IPS DF 19.7 (cell line): ENCODE measurements around the gene IL1RN.

Source experiments
- DNase-seq: peaks from one replicate; pipeline ENCODE4 v3.0.0-alpha.2; 2013; ENCODE audit warnings: low read depth, low spot score

The IL1RN gene

DNA sequence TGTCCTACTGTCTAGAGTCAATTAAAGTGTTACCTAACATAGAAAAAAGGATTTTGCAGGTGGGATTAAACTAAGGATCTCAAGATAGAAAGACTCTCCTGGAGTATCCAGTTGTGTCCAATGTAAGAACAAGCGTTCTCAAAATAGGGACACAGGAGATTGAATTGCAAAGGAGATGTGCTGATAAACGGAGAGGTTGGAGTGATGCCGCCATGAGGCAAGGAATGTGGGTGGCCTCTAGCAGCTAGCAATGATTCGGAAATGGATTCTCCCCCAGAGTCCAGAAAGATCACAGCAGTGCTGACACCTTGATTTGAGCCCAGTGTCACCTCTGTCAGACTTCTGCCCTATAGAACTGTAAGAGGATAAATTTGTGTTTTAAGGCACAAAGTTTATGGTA, 24.1 kb upstream of the IL1RN start:
- DNase-seq, result no peak

DNA sequence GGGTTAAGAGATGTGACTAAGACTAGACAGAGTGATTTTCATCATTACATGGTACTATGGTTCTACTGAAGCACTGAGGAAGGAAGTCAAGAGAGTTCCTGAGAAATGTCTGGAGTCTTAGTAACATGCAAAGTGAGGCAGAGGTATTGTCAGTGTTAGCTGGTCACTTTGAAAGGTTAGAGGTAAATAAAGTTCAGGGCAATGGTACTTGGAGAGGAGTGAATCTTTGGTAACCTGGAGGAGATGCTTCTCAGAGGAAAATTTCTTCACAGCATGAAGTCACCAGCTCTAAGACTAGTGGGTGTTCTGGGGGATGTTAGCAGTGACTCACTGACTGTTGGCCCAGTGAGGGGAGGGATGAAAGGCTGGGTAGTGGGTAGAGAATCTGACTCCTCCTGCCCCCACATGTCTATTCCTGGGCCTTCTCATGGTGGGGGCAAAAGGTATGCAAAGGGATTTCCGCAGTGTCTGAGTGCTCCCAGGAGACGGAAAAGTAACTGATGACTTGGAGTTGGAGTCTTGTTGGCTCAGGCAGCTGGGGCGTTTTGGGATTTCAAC, 23.3 kb upstream of the IL1RN start:
- DNase-seq, result no peak

DNA sequence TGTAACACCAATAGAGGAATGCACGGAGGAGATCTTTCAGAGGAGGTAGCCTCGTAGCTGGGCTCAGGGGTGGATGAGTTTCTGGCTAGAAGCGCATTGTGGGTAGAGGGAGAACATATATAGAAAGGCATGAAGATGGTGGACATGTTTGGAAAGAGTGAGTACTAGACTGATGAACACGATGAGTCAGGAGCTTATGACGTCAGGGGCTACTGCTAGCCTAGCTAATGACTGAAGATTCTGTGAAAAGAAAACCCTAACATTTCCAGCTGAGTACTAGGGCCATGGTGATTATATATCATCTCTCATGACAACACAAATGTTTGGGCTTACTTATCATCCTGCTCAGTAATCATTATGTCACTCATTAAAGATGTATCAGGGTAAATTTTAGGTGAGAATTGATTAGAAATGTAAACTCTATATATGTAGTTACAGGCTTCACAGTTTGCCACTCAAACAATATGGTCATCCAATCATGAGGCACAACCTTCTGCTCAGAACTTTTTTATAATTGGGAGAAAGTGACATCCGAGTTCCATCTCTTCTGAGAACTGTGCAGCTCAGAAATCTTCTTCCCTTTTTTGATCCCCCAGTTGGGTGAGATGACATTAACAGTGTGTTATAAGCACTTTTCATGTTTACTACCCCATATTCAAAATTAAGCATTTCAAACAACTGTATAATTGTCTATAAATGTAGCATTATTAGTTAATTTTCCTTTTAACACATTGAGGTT, 22.2 kb upstream of the IL1RN start:
- DNase-seq, result no peak

DNA sequence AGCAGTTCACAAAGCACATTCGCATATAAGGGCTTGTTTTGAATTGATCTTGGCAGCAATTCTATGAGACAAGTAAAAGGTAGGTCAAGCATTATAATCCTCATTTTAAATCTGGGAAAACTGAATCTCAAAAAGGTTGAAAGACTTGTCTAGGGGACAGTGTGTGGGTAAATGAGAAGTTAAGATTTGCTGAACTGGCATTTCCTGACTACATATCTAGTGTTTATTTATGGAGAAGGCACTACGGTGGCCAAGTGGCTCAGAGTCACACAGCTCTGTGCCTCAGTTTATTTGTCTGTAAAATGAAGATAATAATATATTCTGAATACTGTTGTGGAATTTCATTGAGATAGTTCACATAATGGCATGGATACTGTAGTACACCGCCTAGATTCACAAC, 16.3 kb upstream of the IL1RN start:
- DNase-seq, result no peak

DNA sequence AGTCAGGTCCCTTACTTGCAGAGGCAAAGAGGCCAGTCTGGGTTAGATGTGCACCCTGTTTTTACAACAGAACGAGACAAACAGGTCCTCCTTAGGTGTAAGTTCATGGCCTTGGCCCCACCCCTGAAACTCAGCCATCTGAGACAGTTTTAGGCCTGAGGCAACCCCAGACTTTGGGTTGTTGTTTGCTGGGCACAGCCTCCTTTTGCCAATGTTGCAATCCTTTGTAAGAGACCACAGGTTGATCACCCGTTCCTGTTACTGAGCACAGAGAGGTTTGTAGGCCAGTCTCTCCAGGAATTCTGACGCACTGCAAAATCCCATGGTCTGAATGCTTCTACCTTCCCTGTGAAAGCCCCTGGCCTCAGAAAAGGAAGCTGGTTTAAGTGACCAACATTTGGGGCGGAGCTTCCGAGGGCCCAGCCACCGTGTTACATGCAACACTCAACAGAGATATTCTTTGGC, 15.5 kb upstream of the IL1RN start:
- no peak for DNase-seq

DNA sequence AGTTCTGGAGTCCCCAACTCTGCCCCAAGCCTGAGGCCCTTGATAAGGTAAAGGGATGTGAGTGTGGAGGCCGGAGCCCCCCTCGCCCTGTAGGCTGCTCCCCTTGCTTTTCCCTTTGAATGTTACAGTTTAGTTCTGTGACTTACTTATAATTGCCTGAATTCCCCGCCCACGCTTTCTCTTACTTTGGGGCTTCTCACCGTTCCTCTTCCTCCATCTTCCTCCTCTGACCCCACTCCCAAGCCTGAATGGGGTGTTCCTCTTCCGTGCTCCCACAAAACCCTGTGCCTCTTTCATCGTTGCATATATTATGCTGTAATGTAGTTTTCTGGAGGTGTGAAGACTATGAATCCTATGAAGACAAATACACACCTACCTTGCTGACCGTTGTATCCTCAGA, 15.0 kb upstream of the IL1RN start:
- no peak for DNase-seq

DNA sequence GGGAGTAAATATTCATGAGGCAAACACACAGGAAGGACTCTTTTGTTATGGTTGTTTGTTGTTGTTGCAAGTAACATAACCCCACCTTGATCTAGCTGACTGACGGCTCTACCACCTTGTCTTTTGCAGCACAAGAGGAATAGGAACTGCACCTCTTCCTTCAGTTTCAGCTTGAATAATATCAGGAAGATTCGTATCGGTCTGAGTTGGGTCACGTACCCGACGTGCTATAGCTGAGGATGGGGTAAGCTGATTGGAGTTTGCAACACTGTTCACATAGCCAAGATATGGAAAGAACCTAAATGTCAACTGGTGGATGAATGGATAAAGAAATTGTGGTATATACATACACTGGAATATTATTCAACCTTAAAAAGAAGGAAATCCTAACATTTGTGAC, 14.5 kb upstream of the IL1RN start:
- DNase-seq, result no peak

DNA sequence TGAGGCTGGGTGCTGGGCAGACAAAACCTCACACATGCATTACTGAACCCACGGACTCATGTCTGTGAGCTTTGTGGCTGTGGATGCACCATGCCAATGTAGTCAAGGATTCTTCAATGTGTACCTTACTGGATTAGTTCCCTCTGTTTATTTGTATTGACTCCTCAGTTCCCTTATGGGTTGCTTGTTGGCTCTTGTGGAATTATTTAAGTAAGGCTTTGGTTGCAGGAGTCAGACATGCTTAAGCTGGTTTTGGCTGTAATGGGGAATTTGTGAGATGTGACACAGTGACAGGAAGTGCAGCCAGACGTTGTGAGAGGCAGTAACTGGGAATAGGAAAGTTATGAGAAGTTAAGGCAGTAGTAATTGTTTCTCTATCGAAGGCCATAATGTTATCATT, 13.6 kb upstream of the IL1RN start:
- no peak for DNase-seq

DNA sequence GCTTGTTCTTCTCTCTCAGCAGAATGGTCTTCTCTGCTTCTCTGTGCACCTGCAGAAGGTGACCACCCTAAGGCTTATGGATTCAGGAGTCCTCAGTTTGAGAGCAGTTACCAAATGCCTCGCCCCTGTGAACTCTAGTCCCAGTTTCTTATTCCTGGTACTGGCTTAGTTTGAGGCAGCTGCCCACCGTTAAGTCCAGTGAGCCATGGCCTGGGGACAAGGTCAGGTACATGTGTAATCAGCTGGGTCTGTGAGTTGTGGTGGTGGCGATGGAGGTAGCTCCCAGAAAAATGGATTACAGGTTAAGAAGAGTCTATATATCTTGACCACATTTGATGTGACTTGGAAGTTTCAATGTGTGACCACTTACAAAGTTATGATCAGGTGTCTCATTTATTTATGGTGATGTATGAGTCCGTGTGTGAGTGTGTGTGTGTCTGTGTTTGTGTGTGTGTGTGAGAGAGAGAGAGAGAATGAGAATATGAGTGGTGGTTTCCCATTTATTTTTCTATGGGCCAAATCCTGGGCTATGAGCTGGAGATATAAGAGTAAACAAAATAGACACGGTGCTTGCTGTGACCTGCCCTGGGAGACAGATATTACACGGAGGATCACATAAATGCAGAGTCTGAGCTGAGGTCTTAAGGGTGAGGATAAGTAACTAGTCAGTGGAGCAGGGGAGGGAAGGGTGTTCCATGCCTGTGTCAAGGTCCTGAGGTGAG, 13.0 kb upstream of the IL1RN start:
- no peak for DNase-seq

DNA sequence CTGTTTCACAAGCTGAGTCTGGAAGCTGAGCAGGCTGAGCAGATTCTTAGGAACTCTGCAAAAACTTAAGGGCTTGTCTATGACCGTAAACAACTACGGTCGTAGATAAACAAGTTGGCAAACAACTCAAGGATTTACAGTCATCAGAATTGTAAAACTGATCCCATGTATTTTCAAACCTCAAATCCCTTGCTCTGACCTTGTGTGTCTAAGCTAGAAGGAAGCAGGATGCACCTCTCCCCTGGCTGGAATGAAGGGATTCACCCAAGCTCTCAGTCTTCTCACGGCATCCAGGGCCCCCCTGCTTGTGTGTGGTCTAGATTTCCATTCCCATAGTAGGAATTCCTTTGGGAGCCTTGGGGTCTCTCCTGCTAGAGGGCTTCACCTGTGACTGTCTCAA, 12.4 kb upstream of the IL1RN start:
- no peak for DNase-seq

DNA sequence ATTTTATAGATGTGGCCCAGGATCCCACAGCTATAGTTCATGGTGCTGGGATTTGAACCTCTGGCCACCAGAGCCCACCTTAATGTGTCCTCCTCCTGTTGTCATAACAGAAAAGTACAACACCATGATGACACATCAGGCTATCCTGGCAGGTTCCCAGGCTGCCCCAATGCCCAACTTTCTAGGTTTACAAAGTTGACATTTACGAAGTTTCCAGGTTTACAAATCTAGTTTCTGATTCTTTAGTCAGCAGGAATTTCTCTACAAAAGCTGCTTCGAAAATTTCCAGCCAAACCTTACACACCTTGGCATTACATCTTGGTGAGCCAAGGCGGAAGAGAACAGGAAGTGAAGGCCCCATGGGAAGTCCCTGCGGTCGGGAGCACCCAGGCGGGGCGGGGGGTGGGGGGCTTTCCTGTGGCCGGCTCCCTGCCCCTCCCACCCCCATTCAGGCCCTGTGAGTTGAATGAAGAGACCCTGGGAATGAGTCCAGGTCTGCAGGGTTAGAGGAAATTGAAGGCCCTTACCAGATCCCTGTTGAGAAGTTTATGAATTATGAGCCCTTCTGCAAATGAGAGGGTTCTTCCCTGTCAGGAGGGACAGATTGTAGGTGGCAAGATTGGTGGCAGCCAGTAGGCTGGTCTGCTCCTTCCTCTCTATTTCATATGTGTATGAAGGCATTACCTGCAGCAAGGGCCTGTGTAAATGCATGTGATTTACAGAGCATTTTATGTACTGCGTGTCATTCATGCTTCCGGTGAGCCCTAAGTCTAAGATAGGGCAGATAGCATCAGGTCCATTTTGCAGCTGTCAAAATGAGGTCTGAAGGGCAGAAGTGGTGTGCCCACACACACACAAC, 11.1 kb upstream of the IL1RN start:
- no peak for DNase-seq

DNA sequence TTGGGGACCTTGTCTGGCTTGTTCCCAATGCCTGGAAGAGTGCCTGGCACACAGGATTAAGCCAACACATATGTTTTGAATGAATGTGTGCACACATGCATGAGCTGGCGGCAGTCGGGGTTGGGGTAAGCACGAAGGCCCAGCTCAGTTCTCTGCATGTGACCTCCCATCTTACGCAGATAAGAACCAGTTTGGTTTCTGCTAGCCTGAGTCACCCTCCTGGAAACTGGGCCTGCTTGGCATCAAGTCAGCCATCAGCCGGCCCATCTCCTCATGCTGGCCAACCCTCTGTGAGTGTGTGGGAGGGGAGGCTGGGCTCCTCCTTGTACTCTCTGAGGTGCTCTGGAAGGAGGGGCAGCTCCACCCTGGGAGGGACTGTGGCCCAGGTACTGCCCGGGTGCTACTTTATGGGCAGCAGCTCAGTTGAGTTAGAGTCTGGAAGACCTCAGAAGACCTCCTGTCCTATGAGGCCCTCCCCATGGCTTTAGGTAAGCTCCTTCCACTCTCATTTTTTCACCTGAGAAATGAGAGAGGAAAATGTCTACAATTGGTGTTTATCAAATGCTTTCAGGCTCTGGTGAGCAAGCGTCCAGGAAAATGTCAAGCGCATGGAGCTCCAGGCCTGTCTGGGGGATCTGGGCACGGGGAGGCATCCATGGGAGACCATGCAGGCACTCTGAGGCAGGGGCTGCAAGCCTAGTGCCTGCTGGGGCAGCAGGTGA, 9.7 kb upstream of the IL1RN start:
- no peak for DNase-seq

DNA sequence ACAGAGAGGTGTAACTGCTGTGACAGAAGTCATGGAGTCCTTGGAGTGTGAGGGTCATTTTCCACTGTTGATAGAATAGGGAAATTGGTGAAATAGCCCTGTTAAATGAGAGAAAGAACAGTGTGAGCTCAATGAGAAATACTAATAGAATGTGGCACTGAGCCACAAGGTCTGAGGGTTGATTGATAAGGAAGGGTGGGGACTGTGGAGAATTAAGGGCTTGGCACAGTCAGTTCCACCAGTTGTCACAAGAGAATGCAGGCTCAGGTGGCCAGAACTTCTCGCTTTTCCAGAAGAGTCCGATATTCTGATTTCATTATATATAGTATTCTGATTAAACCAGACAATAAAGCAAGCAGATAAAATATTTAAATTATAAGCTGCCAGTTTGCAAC, 9.1 kb upstream of the IL1RN start:
- DNase-seq, result no peak

DNA sequence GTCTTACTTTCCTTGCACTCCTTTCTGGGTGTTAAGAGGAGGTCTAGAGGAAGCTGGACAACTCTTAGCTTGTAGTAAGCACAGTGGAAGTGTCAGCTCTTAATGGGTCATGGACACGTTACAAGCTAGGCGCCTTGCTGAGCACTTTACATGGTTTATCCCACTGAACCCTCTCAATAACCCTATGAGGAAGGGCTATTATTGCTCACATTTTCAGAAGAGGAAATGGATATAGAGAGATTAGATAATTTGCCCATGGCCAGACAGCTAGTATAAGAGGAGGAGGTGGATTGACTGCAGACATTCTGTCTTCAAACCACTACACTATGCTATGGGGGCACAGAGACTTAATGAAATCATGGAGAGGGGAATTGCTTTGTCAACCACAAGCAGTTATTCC, 8.3 kb upstream of the IL1RN start:
- DNase-seq, result no peak

DNA sequence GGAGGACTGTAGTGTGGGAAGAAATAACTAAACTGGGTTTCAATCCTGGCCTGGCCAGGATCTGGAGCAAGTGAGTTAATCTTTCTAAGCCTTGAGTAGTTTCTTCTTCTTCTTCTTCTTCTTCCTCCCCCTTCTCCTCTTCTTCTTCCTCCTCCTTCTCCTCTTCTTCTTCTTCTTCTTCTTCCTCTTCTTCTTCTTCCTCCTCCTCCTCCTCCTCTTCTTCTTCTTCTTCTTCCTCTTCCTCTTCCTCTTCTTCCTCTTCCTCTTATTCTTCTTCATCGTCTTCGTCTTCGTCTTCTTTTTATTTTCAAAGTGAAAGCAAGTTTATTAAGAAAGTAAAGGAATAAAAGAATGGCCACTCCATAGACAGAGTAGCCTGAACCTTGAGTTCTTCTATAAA, 6.5 kb upstream of the IL1RN start:
- DNase-seq, result no peak

DNA sequence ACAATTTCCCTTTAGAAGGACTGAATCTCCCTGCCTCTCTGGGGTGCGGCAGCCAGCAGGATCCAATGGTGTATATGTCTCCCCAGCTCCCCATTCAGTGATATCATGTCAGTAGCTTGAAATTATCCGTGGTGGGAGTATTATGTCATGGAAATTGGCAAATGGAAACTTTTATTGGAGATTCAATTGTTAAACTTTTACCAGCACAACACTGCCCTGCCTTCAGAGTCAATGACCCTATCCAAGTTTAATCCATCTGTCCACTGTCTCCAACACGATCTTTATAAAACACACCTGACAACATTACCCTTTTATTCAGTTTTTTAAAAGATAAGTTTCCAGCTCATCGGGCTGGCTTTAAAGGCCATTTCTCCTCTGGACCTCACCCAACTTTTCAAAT, 5.0 kb upstream of the IL1RN start:
- no peak for DNase-seq

DNA sequence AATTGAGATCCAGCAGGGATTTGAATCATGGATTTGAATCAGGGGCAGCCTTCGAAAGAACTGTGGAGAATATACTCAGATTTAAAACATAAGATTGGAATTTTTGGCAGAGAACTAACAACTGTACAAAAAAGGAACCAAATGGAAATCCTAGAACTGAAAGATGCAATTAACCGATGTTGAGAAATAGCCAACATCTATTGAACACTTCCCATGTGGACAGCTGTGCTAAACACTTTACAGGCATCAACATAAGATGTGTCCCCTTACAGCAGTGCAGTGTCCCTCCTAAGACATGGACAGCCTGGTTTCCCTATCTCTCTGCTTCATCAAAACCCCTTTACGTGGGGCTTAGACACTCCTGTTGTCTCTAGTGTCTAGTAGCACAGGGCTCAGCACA, 3.7 kb upstream of the IL1RN start:
- DNase-seq, result no peak

DNA sequence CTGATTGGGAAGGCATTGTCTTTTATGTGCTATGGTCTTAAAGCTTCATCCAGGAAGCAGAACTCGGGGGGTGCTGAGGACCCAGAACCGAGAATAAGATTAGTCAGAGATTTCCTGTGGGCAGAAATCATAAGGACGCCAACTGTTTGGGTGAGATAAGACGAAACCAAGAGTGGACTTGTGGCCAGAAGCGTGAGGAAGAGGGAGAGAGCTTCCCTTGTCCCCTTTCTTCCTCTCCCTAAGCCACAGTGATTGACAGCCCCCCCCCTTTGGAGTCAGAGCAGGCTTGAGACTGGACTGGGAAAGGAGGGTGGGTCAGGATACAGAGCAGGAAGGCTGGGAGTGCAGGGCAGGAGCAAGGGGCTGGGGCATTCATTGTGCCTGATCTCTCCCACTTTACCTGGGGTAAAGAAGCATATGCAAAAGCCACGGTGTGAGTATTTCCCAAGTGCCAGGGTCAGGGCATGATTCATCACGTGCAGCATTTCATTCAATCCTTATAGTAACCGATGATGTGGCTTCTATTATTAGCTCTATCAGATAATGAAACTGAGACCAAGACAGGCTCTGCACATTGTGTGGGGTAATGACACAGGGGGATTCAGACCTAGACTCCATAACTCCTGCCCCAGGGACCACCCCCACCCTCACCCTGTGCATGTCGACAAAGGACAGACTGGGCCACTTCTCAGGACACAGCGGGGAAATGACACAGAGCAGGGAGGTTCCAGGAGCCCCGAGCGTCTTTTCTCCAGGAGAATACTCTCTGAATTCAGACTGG, 3.0 kb upstream of the IL1RN start:
- DNase-seq, result no peak

DNA sequence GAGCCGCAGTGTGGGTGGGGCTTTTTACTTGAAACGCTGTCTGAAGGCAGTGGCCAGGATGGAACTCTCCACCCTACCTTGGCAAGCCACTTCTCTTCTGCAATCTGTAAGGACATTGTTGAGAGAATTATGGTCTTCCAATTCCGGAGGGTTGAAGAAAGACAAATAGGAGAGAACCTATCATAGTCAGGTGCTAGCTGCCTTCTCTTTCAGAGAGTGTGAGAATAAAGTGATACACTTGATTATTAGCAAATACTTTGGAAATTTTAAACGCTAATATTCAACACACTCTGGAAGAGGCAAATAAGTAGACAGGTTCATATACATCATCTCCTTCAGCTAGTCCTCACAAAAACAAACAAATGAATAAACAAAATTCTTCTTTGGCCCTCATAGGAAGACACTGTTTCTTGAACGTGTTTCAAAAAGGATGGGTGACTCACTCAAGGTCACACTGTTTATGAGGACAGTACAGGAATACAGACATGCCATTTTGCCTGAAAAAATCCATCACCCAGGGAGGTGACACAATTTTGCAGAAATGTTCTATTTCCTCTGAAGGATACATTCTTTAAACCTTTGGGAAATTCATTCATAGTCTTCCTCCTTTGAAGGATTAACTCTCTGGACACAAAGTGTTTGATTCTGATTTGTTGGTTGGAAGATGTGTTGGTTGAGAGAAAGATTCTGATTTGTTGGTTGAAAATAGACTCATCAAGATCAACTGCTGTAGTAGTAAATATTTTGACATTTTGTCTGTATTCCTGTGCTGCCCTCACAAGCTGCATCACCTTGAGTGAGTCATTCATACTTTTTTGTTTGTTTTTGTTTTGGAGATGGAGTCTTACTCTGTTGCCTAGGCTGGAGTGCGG, 2.2 kb upstream of the IL1RN start:
- DNase-seq, result no peak
